Measurements from ENCODE around the gene DNAJC24. TPM values are rescaled to one million over a fixed set of nuclear protein-coding genes. Genes with fewer than 3 reads are reported as not detected.
A peak's percentile ranks its signal among the peaks of the same experiment; 100 is the strongest.

The DNAJC24 gene
- total RNA-seq, 1 donor from 2014 or later: 17.1 TPM

- H3K4me3 ChIP-seq (ENCODE audit: low read depth, low read length): no peak overlapping the region
- TF ChIP-seq, protein P1, sequence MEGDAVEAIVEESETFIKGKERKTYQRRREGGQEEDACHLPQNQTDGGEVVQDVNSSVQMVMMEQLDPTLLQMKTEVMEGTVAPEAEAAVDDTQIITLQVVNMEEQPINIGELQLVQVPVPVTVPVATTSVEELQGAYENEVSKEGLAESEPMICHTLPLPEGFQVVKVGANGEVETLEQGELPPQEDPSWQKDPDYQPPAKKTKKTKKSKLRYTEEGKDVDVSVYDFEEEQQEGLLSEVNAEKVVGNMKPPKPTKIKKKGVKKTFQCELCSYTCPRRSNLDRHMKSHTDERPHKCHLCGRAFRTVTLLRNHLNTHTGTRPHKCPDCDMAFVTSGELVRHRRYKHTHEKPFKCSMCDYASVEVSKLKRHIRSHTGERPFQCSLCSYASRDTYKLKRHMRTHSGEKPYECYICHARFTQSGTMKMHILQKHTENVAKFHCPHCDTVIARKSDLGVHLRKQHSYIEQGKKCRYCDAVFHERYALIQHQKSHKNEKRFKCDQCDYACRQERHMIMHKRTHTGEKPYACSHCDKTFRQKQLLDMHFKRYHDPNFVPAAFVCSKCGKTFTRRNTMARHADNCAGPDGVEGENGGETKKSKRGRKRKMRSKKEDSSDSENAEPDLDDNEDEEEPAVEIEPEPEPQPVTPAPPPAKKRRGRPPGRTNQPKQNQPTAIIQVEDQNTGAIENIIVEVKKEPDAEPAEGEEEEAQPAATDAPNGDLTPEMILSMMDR (IDR thresholded peaks at IDR 0.05; ENCODE audit: insufficient read depth, low read length, poor library complexity, severe bottlenecking): no peak
These were observed 41.0 kb upstream of the DNAJC24 start for GRCh38 chr11:31328697-31329096.

DNA sequence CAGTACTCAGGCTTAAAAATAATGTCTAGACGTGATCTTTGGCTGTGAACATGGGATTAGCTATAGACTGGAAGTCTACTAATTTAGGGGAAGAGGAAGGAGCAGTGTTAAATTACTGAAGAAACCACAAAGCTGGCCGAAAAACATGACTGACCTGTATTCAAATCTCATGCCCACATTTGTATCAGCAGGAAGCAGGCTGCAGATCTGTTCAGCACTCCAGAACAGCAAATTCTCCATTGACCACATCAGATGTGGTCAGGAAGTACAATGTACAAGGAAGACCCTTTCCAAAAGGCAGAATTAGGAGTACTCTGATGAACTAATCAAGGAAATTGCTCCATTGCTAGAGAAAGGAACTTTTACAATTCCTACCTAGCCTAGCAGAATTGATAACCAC, 31.9 kb upstream of the DNAJC24 start:
- H3K27me3 ChIP-seq (ENCODE audit: control insufficient read depth, insufficient read depth, low read length): no peaks in the 10 kb centered on the region
- H3K4me3 ChIP-seq (ENCODE audit: low read depth, low read length): no peak overlapping the region
- no peaks in the 10 kb centered on the region for H3K36me3 ChIP-seq (ENCODE audit: control insufficient read depth, insufficient read depth, low read length)
- DNase-seq (ENCODE audit: low read depth): no peak
- TF ChIP-seq, protein P1 (IDR thresholded peaks at IDR 0.05; ENCODE audit: insufficient read depth, low read length, poor library complexity, severe bottlenecking): no peak

More at GRCh38 chr11:31328697-31329096, 41.0 kb upstream of the DNAJC24 start:
- Histone ChIP-seq H3K27me3 (ENCODE audit: control insufficient read depth, insufficient read depth, low read length) (no peaks in the 10 kb centered on the region), H3K36me3 (ENCODE audit: control insufficient read depth, insufficient read depth, low read length) (no peaks in the 10 kb centered on the region)
- DNase-seq (ENCODE audit: low read depth): no peak

GRCh38 chr11:31340903-31341572, 28.6 kb upstream of the DNAJC24 start:
- Histone ChIP-seq H3K4me3 (ENCODE audit: low read depth, low read length) (no peak overlapping the region), H3K36me3 (ENCODE audit: control insufficient read depth, insufficient read depth, low read length) (no peaks in the 10 kb centered on the region), H3K27me3 (ENCODE audit: control insufficient read depth, insufficient read depth, low read length) (no peaks in the 10 kb centered on the region)
- no peak for DNase-seq (ENCODE audit: low read depth)
- TF ChIP-seq, protein P1 (IDR thresholded peaks at IDR 0.05; ENCODE audit: insufficient read depth, low read length, poor library complexity, severe bottlenecking): peak; percentile 63

- no peaks in the 10 kb centered on the region for H3K27me3 ChIP-seq (ENCODE audit: control insufficient read depth, insufficient read depth, low read length)
- no peak for DNase-seq (ENCODE audit: low read depth)
- TF ChIP-seq, protein P1 (IDR thresholded peaks at IDR 0.05; ENCODE audit: insufficient read depth, low read length, poor library complexity, severe bottlenecking): no peak
- H3K36me3 ChIP-seq (ENCODE audit: control insufficient read depth, insufficient read depth, low read length): no peaks in the 10 kb centered on the region
- no peak overlapping the region for H3K4me3 ChIP-seq (ENCODE audit: low read depth, low read length)
These were observed 18.5 kb upstream of the DNAJC24 start for GRCh38 chr11:31351168-31351567.

GRCh38 chr11:31355131-31355530, 14.5 kb upstream of the DNAJC24 start:
- DNase-seq (ENCODE audit: low read depth): no peak
- Histone ChIP-seq H3K27me3 (ENCODE audit: control insufficient read depth, insufficient read depth, low read length) (no peaks in the 10 kb centered on the region), H3K36me3 (ENCODE audit: control insufficient read depth, insufficient read depth, low read length) (no peaks in the 10 kb centered on the region), H3K4me3 (ENCODE audit: low read depth, low read length) (no peak overlapping the region)
- TF ChIP-seq, protein P1 (IDR thresholded peaks at IDR 0.05; ENCODE audit: insufficient read depth, low read length, poor library complexity, severe bottlenecking): no peak

DNA sequence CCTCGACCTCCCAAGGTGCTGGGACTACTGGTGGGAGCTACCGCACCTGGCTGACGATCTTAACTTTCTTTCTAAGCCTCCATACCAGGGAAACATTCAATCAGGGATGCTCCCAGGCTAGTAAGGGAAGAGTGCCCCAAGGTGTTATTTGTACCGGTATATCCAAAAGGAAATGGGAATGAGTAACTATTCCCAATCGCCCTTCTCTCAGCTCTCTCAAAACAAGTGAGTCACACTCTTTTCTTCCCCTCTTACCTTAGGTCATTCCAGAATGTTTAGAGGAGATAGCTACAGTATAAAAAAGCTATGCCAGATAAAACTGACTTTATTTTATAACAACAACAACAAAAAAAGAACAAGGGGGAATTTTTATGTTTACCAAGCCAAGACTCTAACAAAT, 13.8 kb upstream of the DNAJC24 start:
- Histone ChIP-seq H3K36me3 (ENCODE audit: control insufficient read depth, insufficient read depth, low read length) (no peaks in the 10 kb centered on the region), H3K27me3 (ENCODE audit: control insufficient read depth, insufficient read depth, low read length) (no peaks in the 10 kb centered on the region), H3K4me3 (ENCODE audit: low read depth, low read length) (no peak overlapping the region)
- DNase-seq (ENCODE audit: low read depth): no peak
- TF ChIP-seq, protein P1 (IDR thresholded peaks at IDR 0.05; ENCODE audit: insufficient read depth, low read length, poor library complexity, severe bottlenecking): no peak
